ENCODE results near the gene G6PD. TPM values are rescaled to one million over a fixed set of nuclear protein-coding genes. Genes with fewer than 3 reads are reported as not detected.

Gene G6PD
- total and polyA plus RNA-seq, 8 donors = 34.8 to 109 (median 42.0) TPM

GRCh38 chrX:154549766-154550165 is 3.1 kb upstream of the G6PD start:
- TF ChIP-seq CTCF (IDR thresholded peaks at IDR 0.05) = no peak
- DNase-seq (no peak), ATAC-seq (no peak)
- Histone ChIP-seq H3K4me1 (peaks cover 0 to 41% of the 10 kb centered on the region in 2 donors), H3K27me3 (no peaks in the 10 kb centered on the region), H3K4me3 (no peak overlapping the region), H3K36me3 (peaks cover 0 to 19% of the 10 kb centered on the region in 2 donors), H3K27ac (no peak overlapping the region), H3K9me3 (no peaks in the 10 kb centered on the region)
- intact Hi-C loops (cut with DNase I) = no loop called here

GRCh38 chrX:154548028-154548316 is 1.3 kb upstream of the G6PD start:
- intact Hi-C loops (cut with DNase I) = no loop called here
- ATAC-seq = no peak
- H3K4me3 ChIP-seq = peak overlapping the region; percentile 50 to 63
- H3K27me3 ChIP-seq = no peaks in the 10 kb centered on the region
- peaks cover 0 to 57% of the 10 kb centered on the region in 2 donors for H3K4me1 ChIP-seq
- no peak for DNase-seq
- TF ChIP-seq CTCF (IDR thresholded peaks at IDR 0.05) = no peak
- peaks cover 0 to 2% of the 10 kb centered on the region in 2 donors for H3K36me3 ChIP-seq
- no peaks in the 10 kb centered on the region for H3K9me3 ChIP-seq
- peak overlapping the region; percentile 67 to 93 for H3K27ac ChIP-seq

GRCh38 chrX:154547245-154548027 is 790 bp upstream of the G6PD start, which contains the start of gene IKBKG:
TSS of gene IKBKG (plus strand) at chrX:154547620. CDS start at chrX:154552003, 4,383 bp downstream.
- intact Hi-C loops (cut with DNase I) = no loop called here
- H3K9me3 ChIP-seq = no peaks in the 10 kb centered on the region
- peak; percentile 87 to 94 (median 92) for DNase-seq
- peak within 1 kb of the TSS; percentile 67 to 93 for H3K27ac ChIP-seq
- no peaks in the 10 kb centered on the region for H3K27me3 ChIP-seq
- peak within 1 kb of the TSS; percentile 50 to 63 for H3K4me3 ChIP-seq
- H3K4me1 ChIP-seq = peaks cover 0 to 57% of the 10 kb centered on the region in 2 donors
- no peak for TF ChIP-seq CTCF (IDR thresholded peaks at IDR 0.05)
- no peaks in the 10 kb centered on the region for H3K36me3 ChIP-seq
- peak; percentile 92 for ATAC-seq

- Histone ChIP-seq H3K4me1 (peaks cover 0 to 60% of the 10 kb centered on the region in 2 donors), H3K9me3 (no peaks in the 10 kb centered on the region), H3K27me3 (no peaks in the 10 kb centered on the region), H3K27ac (peak overlapping the region in 1 of 2 donors; percentile 92), H3K36me3 (no peaks in the 10 kb centered on the region), H3K4me3 (peak overlapping the region; percentile 50 to 63)
- ATAC-seq = no peak
- intact Hi-C loops (cut with DNase I) = no loop called here
- TF ChIP-seq CTCF (IDR thresholded peaks at IDR 0.05) = no peak
- peak in 1 of 4 donors; percentile 5 for DNase-seq
Measured at GRCh38 chrX:154545673-154546274, 872 bp downstream of the G6PD start.

- peak; percentile 6 for ATAC-seq
- peak in 2 of 4 donors; percentile 62 to 80 for DNase-seq
- intact Hi-C loops (cut with DNase I) = no loop called here
Measured at GRCh38 chrX:154542723-154543424, 3.8 kb downstream of the G6PD start.

More at GRCh38 chrX:154542723-154543424, 3.8 kb downstream of the G6PD start:
- Histone ChIP-seq H3K4me1 (peaks cover 0 to 49% of the 10 kb centered on the region in 2 donors), H3K27ac (peak overlapping the region; percentile 67 to 92), H3K27me3 (no peaks in the 10 kb centered on the region), H3K9me3 (no peaks in the 10 kb centered on the region), H3K4me3 (peak overlapping the region in 1 of 2 donors; percentile 29), H3K36me3 (no peaks in the 10 kb centered on the region)
- TF ChIP-seq CTCF (IDR thresholded peaks at IDR 0.05) = no peak

Data from left lung (tissue), 10 donors.